Fibroblast of lung (primary cell): ENCODE data around the gene PLS3.

Experiments
- CTCF ChIP-seq, 2 donors: IDR thresholded peaks in 1 of 2; conservative IDR thresholded peaks in 1 of 2; 1 replicate in 1 of 2; 2 replicates in 1 of 2; pipeline ENCODE4 v1.5.1; 2011 to 2012; ENCODE audit warnings: low read length in 2 of 2, control low read depth in 1 of 2, inconsistent platforms in 1 of 2, low read depth in 1 of 2, mild to moderate bottlenecking in 1 of 2
- EZH2 ChIP-seq: IDR thresholded peaks from 2 replicates; pipeline ENCODE4 v1.5.1; 2012; ENCODE audit warnings: low read length, control low read depth, mild to moderate bottlenecking; ENCODE audit errors: missing control alignments

GRCh38 chrX:115531818-115532403 lies 29.1 kb upstream of the PLS3 start:
- TF ChIP-seq CTCF (conservative IDR thresholded peaks at IDR 0.05 in 1 of 2, IDR thresholded peaks at IDR 0.05 in 1 of 2; ENCODE audit: low read depth in 1 of 2, low read length in 2 of 2), result no peak
- no peak for TF ChIP-seq EZH2
